ENCODE measurements around the gene UBA52. TPM values are rescaled to one million over a fixed set of nuclear protein-coding genes. Genes with fewer than 3 reads are reported as not detected.

The UBA52 gene
- total RNA-seq, 1 experiment from 2014 or later = 1,276 TPM

DNA sequence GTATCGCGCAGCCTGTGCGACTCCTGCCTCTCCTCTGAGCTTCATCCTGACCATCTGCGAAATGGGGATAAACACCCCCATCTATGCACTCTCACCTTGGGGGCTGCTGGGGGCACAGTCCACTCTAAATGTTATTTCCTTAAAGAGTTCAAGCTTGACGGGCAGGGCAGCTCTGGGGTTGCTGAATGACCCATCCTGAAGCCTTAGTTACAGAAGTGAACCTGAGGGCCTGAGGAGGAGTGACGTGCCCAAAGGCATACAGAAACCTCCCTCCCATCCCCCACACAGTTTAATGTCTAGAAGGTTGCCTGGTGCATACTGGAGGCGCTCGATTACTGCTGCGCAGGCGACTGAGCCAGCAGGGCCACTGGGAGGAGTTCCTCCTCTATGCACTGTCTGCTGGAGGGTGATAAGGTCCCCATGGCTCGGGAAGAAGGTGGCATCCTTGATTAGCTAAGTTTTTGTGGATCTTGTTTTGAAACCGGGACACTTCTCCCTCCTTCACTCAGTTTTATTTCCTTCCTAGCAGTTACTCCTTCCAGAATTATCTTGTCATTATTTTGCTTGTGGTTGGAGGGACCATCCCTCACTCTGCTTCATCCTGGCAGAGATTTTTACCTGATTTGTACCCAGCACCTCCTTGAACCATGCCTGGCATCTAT is 27.7 kb upstream of the UBA52 start:
- peak overlapping the region; percentile 82 for H3K4me3 Mint-ChIP-seq (ENCODE audit: unreplicated experiment)
- POLR2A ChIA-PET = no interaction called here
- CTCF ChIA-PET = interaction anchor here (0.7 to 0.8 kb wide), 2 partner anchors 14 to 82 kb away, joined by 3 to 5 read pairs; partner anchors contain the start of gene KXD1
- BruUV-seq (replicated peaks) = no TSS peak
- no peaks in the 10 kb centered on the region for H3K9me3 Mint-ChIP-seq (ENCODE audit: unreplicated experiment)
- Histone ChIP-seq H3K36me3 (ENCODE audit: control insufficient read depth, insufficient read depth, low read length) (peaks cover 2% of the 10 kb centered on the region; the same call in 1 of the 2 replicates), H3K4me1 (peaks cover 11% of the 10 kb centered on the region), H3K9me3 (no peaks in the 10 kb centered on the region), H3K4me3 (ENCODE audit: low read depth, low read length) (peak overlapping the region; percentile 84), H3K27me3 (replicated peaks; ENCODE audit: control insufficient read depth, insufficient read depth, low read length) (no peaks in the 10 kb centered on the region)
- H3K27ac Mint-ChIP-seq (ENCODE audit: unreplicated experiment) = peak overlapping the region; percentile 92
- TF ChIP-seq, protein P1, sequence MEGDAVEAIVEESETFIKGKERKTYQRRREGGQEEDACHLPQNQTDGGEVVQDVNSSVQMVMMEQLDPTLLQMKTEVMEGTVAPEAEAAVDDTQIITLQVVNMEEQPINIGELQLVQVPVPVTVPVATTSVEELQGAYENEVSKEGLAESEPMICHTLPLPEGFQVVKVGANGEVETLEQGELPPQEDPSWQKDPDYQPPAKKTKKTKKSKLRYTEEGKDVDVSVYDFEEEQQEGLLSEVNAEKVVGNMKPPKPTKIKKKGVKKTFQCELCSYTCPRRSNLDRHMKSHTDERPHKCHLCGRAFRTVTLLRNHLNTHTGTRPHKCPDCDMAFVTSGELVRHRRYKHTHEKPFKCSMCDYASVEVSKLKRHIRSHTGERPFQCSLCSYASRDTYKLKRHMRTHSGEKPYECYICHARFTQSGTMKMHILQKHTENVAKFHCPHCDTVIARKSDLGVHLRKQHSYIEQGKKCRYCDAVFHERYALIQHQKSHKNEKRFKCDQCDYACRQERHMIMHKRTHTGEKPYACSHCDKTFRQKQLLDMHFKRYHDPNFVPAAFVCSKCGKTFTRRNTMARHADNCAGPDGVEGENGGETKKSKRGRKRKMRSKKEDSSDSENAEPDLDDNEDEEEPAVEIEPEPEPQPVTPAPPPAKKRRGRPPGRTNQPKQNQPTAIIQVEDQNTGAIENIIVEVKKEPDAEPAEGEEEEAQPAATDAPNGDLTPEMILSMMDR (IDR thresholded peaks at IDR 0.05; ENCODE audit: insufficient read depth in 1 of 2, low read depth in 1 of 2, low read length in 1 of 2, severe bottlenecking in 1 of 2, unreplicated experiment in 1 of 2) = peak in 1 of 2 experiments; percentile 22
- no peaks in the 10 kb centered on the region for H3K4me1 Mint-ChIP-seq (ENCODE audit: low read depth, unreplicated experiment)
- no peaks in the 10 kb centered on the region for H3K27me3 Mint-ChIP-seq (ENCODE audit: insufficient read depth, unreplicated experiment)
- DNase-seq = peak; percentile 79 to 84
- intact Hi-C loops (cut with micrococcal nuclease; ENCODE audit: unreplicated experiment) = no loop called here
- peaks cover 23% of the 10 kb centered on the region for H3K36me3 Mint-ChIP-seq (ENCODE audit: insufficient read depth, unreplicated experiment)

DNA sequence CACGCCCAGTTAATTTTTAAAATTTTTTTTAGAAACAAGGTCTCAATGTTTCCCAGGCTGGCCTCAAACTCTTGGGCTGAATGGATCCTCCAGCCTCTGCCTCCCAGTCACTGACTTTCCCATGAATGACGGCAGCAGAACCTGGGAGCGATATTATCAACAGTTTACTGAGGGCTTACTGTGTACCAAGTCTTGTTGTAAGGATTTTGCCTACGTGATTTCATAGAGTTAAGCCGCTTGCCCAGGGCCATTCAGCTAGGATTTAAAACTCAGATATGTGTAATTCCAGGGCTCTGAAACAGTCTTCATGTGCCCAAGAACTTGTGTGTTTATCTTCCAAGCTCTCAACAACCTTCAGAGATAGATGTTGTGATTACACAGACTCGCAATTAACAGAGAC is 20.0 kb upstream of the UBA52 start:
- Mint-ChIP-seq H3K36me3 (ENCODE audit: insufficient read depth, unreplicated experiment) (no peaks in the 10 kb centered on the region), H3K27me3 (ENCODE audit: insufficient read depth, unreplicated experiment) (no peaks in the 10 kb centered on the region), H3K4me1 (ENCODE audit: low read depth, unreplicated experiment) (no peaks in the 10 kb centered on the region), H3K9me3 (ENCODE audit: unreplicated experiment) (no peaks in the 10 kb centered on the region), H3K4me3 (ENCODE audit: unreplicated experiment) (no peak overlapping the region), H3K27ac (ENCODE audit: unreplicated experiment) (no peak overlapping the region)
- Histone ChIP-seq H3K4me3 (ENCODE audit: low read depth, low read length) (no peak overlapping the region), H3K36me3 (ENCODE audit: control insufficient read depth, insufficient read depth, low read length) (no peaks in the 10 kb centered on the region), H3K9me3 (no peaks in the 10 kb centered on the region), H3K4me1 (no peaks in the 10 kb centered on the region), H3K27me3 (replicated peaks; ENCODE audit: control insufficient read depth, insufficient read depth, low read length) (no peaks in the 10 kb centered on the region)
- no peak for DNase-seq
- ChIA-PET POLR2A (no interaction called here), CTCF (interaction anchor here (0.7 kb wide), 2 partner anchors 29 to 37 kb away, joined by 3 read pairs; partner anchors contain the start of gene REX1BD)
- TF ChIP-seq, protein P1 (IDR thresholded peaks at IDR 0.05; ENCODE audit: insufficient read depth in 1 of 2, low read depth in 1 of 2, low read length in 1 of 2, severe bottlenecking in 1 of 2, unreplicated experiment in 1 of 2) = no peak
- no TSS peak for BruUV-seq (replicated peaks)
- intact Hi-C loops (cut with micrococcal nuclease; ENCODE audit: unreplicated experiment) = no loop called here

DNA sequence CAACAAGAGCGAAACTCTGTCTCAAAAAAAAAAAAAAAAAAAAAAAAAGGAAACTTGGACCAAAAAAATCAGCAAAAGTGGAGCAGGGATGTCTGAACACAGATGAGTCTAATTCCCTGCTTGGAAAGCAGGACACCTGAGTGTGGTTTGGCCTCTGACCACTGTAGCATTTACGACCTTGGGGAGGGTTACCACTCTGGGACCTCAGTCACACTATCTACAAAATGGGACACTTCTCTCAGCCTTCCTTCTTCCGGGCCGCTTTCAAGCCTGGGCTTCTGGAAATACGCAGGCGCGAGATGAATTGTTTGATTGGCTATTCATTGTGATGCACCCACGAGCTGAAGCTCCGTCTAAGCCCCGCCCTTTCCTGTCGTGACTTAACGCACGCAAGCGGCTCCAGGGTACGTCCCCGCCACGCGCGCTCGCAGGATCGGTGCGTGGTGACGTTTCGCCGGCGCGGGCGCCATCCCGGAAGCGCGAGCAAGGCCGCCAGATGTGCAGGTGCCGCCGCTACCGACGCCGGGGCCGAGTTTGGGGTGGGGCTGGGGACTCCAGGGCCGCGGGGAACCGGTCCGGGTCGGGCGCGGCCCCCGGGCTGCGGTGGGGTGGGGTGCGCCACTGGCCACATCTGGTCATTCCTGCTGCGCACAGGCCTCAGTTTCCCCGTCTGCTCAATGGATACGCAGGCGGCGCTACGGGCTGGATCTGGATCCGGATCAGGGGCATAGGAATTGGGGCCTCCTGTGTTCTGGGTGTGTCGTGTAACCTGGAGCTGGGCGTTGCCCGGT is 14.1 kb upstream of the UBA52 start, which contains the start of gene KXD1:
TSS of gene KXD1 (plus strand) at position 460 of the 791 bp plus-strand sequence. CDS start 4,187 bp downstream, outside the sequence.
- TF ChIP-seq, protein P1 (IDR thresholded peaks at IDR 0.05; ENCODE audit: insufficient read depth in 1 of 2, low read depth in 1 of 2, low read length in 1 of 2, severe bottlenecking in 1 of 2, unreplicated experiment in 1 of 2) = no peak
- ChIA-PET CTCF (interaction anchor here (0.5 to 1.7 kb wide), 13 partner anchors 9 to 453 kb away, joined by 3 to 12 read pairs (median 4); partner anchors contain the start of gene ELL), POLR2A (interaction anchor here (0.6 to 1.8 kb wide), 7 partner anchors 13 to 278 kb away, joined by 3 to 12 read pairs (median 4); partner anchors contain the start of genes JUND and UBA52)
- H3K36me3 ChIP-seq (ENCODE audit: control insufficient read depth, insufficient read depth, low read length) = no peaks in the 10 kb centered on the region
- Mint-ChIP-seq H3K4me3 (ENCODE audit: unreplicated experiment) (peak within 1 kb of the TSS; percentile 70), H3K9me3 (ENCODE audit: unreplicated experiment) (no peaks in the 10 kb centered on the region), H3K36me3 (ENCODE audit: insufficient read depth, unreplicated experiment) (peaks cover 6% of the 10 kb centered on the region), H3K27ac (ENCODE audit: unreplicated experiment) (peak within 1 kb of the TSS; percentile 60), H3K27me3 (ENCODE audit: insufficient read depth, unreplicated experiment) (no peaks in the 10 kb centered on the region), H3K4me1 (ENCODE audit: low read depth, unreplicated experiment) (no peaks in the 10 kb centered on the region)
- H3K27me3 ChIP-seq (replicated peaks; ENCODE audit: control insufficient read depth, insufficient read depth, low read length) = no peaks in the 10 kb centered on the region
- H3K4me1 ChIP-seq = no peaks in the 10 kb centered on the region
- BruUV-seq (replicated peaks) = no TSS peak
- H3K4me3 ChIP-seq (ENCODE audit: low read depth, low read length) = peak within 1 kb of the TSS; percentile 98
- intact Hi-C loops (cut with micrococcal nuclease; ENCODE audit: unreplicated experiment) = loop anchor here (1.0 to 5.0 kb wide), 2 partner anchors 14 to 35 kb away; partner anchors contain the start of genes ELL and UBA52
- H3K9me3 ChIP-seq = no peaks in the 10 kb centered on the region
- peak; percentile 91 to 97 for DNase-seq
